Muscle layer of colon (tissue), 2 donors: ENCODE measurements around the gene KRTAP5-10.
"Not testable (repeated sequence)": the region's sequence is repeated elsewhere in the genome, so short reads cannot be mapped to it uniquely, and the experiment has no call there.

Experiments
- H3K27ac ChIP-seq: one replicate; pipeline ENCODE4 v1.7.0; 2013; ENCODE audit warnings: low read depth, mild to moderate bottlenecking, low read length, moderate library complexity
- H3K27me3 ChIP-seq, 2 donors: one replicate each; pipeline ENCODE4 v1.7.0; 2013; ENCODE audit warnings: low read length in 2 of 2, mild to moderate bottlenecking in 2 of 2; ENCODE audit not compliant: insufficient read depth in 2 of 2, control insufficient read depth in 1 of 2
- H3K36me3 ChIP-seq: one replicate; pipeline ENCODE4 v1.7.0; 2013; ENCODE audit warnings: mild to moderate bottlenecking, low read length; ENCODE audit not compliant: insufficient read depth
- H3K4me1 ChIP-seq: one replicate; pipeline ENCODE4 v1.7.0; 2013; ENCODE audit warnings: mild to moderate bottlenecking, low read length; ENCODE audit not compliant: insufficient read depth
- H3K4me3 ChIP-seq, 2 donors: one replicate each; pipeline ENCODE4 v1.7.0; 2013; ENCODE audit warnings: low read length in 2 of 2, low read depth in 1 of 2, mild to moderate bottlenecking in 1 of 2, moderate library complexity in 1 of 2
- H3K9ac ChIP-seq: one replicate; pipeline ENCODE4 v1.7.0; 2013; ENCODE audit warnings: low read length
- H3K9me3 ChIP-seq: one replicate; pipeline ENCODE4 v1.7.0; 2013; ENCODE audit warnings: mild to moderate bottlenecking, low read length
- donor health status: abdominal sarcoma.
- donor health status: Adenocarcinoma of cecum.

Gene KRTAP5-10

GRCh38 chr11:71566081-71566620 lies 788 bp downstream of the KRTAP5-10 start:
- Histone ChIP-seq H3K36me3 (no peaks in the 10 kb centered on the region), H3K4me3 (no peak overlapping the region), H3K9me3 (no peaks in the 10 kb centered on the region), H3K27me3 (no peaks in the 10 kb centered on the region), H3K4me1 (peaks cover 6% of the 10 kb centered on the region), H3K9ac (no peak overlapping the region), H3K27ac (no peak overlapping the region)

- H3K4me1 ChIP-seq, H3K27ac ChIP-seq, H3K9me3 ChIP-seq, H3K9ac ChIP-seq, H3K4me3 ChIP-seq, H3K36me3 ChIP-seq, H3K27me3 ChIP-seq: not testable (repeated sequence)
Measured at GRCh38 chr11:71566626-71567599, 1.6 kb downstream of the KRTAP5-10 start.

- not testable (repeated sequence) for H3K36me3 ChIP-seq, H3K9me3 ChIP-seq, H3K4me3 ChIP-seq, H3K27ac ChIP-seq, H3K9ac ChIP-seq, H3K27me3 ChIP-seq, H3K4me1 ChIP-seq
Measured at GRCh38 chr11:71567633-71568032, 2.3 kb downstream of the KRTAP5-10 start.

DNA sequence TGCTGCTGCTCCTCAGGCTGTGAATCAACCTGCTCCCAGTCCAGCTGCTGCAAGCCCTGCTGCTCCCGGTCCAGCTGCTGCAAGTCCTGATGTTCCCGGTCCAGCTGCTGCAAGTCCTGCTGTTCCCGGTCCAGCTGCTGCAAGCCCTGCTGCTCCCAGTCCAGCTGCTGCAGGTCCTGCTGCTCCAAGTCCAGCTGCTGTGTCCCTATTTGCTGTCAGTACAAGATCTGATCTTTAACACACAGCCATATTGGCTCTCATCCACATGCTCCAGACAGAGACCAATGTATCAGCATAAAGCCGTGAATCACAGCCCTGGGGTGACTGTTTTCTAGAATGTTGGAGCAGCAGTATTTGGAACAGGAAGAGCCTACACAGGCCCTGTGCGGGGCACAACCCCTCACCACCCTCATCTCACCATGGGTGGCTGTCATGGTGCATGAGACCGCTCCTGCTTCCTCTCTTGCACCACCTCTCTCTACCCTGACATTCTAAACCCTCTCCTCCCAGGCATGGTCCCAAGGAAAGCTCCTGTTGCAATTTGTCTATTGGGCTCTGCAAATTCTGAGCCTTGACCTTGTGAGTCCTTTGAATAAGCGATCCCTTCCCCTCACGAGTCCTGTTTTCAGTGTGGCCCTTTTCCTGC lies 3.5 kb downstream of the KRTAP5-10 start:
- H3K4me3 ChIP-seq: no peak overlapping the region
- no peak overlapping the region for H3K27ac ChIP-seq
- no peaks in the 10 kb centered on the region for H3K36me3 ChIP-seq
- H3K9me3 ChIP-seq: no peaks in the 10 kb centered on the region
- H3K4me1 ChIP-seq: peaks cover 6% of the 10 kb centered on the region
- no peak overlapping the region for H3K9ac ChIP-seq
- no peaks in the 10 kb centered on the region for H3K27me3 ChIP-seq

GRCh38 chr11:71571101-71571850 lies 5.9 kb downstream of the KRTAP5-10 start:
- H3K27me3 ChIP-seq, H3K4me1 ChIP-seq, H3K9me3 ChIP-seq, H3K4me3 ChIP-seq, H3K9ac ChIP-seq, H3K36me3 ChIP-seq, H3K27ac ChIP-seq: not testable (repeated sequence)

DNA sequence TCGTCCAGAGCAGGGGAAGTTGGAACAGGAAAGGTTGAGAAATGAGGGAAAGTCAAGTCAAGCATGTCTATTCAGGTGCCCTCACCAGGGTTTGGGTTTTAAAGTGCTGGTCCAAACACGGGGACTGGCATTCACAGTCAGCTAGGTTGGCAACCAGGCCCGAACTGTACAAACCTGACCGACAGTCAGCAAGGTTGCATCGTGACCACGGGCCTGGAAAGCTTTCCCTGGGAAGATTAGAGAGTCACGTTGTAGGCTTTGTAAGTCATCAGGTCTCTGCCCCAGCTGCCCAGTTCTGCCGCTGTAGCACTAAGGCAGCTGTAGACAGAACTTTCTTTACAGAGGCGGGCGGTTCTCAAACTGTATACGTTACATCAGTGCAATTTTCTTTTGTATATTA lies 7.4 kb downstream of the KRTAP5-10 start:
- H3K9me3 ChIP-seq: no peaks in the 10 kb centered on the region
- no peak overlapping the region for H3K4me3 ChIP-seq
- no peaks in the 10 kb centered on the region for H3K27me3 ChIP-seq

GRCh38 chr11:71574418-71574817 lies 9.1 kb downstream of the KRTAP5-10 start:
- Histone ChIP-seq H3K9ac (no peak overlapping the region), H3K27me3 (no peaks in the 10 kb centered on the region), H3K4me3 (no peak overlapping the region), H3K36me3 (no peaks in the 10 kb centered on the region), H3K9me3 (no peaks in the 10 kb centered on the region), H3K4me1 (no peaks in the 10 kb centered on the region), H3K27ac (no peak overlapping the region)

More for the DNA sequence above, 7.4 kb downstream of the KRTAP5-10 start:
- Histone ChIP-seq H3K27ac (no peak overlapping the region), H3K9ac (no peak overlapping the region), H3K36me3 (no peaks in the 10 kb centered on the region), H3K4me1 (peaks cover 6% of the 10 kb centered on the region)

DNA sequence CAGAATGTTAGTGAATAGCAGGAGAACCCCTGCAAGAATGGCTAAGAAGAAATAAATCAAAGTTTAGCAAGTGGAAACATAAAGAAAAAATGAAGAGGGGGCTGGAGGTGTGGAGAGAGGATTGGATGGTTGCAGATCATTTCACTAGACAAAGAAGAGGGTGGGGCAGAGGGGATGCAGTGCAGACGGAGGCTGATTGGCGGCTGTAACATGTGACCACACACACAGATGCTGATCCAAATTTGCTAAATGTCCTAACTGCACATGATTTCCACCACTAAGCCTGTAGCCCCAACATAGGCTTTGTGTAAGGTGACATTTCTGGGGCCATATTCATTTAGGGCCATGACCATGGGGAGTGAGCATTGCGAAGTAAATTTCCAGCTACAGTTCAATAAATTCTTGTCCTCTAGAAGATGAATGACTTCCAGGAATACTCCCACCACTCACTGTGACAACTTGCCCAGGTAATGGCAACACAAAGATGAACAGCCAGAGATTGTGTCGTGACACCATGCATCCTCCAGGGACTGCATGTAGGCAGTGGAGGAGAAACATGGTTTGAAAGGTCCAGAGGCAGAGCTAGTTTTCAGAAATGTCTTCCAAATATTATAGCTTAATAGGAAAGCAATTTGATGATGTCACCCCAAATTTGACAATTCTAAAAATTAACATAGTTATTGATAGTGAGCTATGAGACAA lies 10.5 kb downstream of the KRTAP5-10 start:
- no peaks in the 10 kb centered on the region for H3K4me1 ChIP-seq
- H3K36me3 ChIP-seq: no peaks in the 10 kb centered on the region
- no peak overlapping the region for H3K9ac ChIP-seq
- H3K9me3 ChIP-seq: no peaks in the 10 kb centered on the region
- H3K27ac ChIP-seq: no peak overlapping the region
- H3K4me3 ChIP-seq: no peak overlapping the region
- no peaks in the 10 kb centered on the region for H3K27me3 ChIP-seq

DNA sequence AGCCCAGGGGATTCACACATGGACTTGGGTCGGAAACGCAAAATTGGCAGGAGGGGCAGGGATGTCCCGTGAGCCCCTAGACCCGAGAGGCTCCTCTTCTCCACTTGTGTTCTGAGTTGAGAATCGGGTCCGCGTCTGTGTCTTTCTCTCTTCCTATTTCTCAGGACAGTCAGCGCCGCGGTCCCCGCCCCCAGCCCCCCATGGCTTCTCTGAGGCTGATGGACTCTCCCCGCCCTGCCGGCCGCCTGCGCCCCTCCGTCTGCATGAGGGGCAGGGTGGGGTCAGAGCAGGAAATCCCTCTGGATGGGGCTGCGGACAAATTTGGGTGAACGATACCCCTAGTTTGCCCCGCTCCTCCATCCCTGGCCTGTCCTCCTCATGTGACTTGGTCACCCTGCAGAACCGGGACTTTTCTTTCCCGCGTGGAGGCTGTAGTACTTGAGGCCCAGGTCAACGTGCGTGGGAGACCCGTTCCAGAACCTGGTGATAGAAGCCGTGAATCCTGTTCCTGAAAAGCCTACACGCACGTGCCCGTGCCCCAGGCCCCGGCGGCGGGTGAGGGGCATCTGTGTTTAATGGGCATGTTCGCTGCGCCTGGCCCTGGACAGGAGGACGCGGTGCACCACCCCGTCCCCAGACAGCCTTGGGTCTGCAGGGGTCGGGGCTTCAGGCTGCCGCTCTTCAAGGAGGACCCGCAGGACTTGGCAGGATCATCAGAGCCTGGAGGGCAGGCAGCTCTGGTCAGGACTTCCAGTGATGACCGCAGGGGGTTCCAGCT lies 11.5 kb downstream of the KRTAP5-10 start:
- H3K9ac ChIP-seq, H3K36me3 ChIP-seq, H3K4me1 ChIP-seq: not testable (repeated sequence)

DNA sequence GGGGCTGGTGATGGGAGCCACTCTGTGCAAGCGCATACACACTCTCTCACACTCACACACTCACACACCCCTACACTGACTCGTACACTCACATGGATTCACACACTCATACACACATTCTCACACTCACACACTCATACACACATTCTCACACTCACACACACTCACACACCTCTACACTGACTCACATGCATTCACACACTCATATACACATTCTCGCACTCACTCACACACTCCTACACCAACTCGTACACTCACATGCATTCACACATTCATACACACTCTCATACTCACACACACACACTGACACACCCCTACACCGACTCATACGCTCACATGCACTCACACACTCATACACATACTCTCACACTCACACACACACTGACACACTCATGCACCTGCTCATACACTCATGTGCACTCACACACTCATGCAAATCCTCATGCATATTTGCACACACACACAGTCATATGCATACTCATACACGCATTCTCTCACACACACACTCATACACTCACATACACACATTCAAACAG lies 12.2 kb downstream of the KRTAP5-10 start:
- Histone ChIP-seq H3K4me1 (no peaks in the 10 kb centered on the region), H3K27ac (no peak overlapping the region), H3K9ac (no peak overlapping the region), H3K36me3 (no peaks in the 10 kb centered on the region), H3K27me3 (no peaks in the 10 kb centered on the region), H3K4me3 (no peak overlapping the region), H3K9me3 (no peaks in the 10 kb centered on the region)

More for the DNA sequence above, 11.5 kb downstream of the KRTAP5-10 start:
- not testable (repeated sequence) for H3K4me3 ChIP-seq, H3K9me3 ChIP-seq, H3K27me3 ChIP-seq, H3K27ac ChIP-seq
